Brain microvascular endothelial cell (primary cell): ENCODE measurements around the gene ITPKC.

Experiments
- DNase-seq: peaks from one replicate; pipeline ENCODE4 v3.0.0-alpha.2; 2020
- H3K27ac ChIP-seq: fragments of 250-450 bp; sonication (Bioruptor Pico); 2 replicates; pipeline ENCODE4 v1.5.1; 2020; ENCODE audit warnings: mild to moderate bottlenecking, moderate library complexity
- H3K27me3 ChIP-seq: fragments of 250-450 bp; sonication (Bioruptor Pico); replicated peaks from 2 replicates; pipeline ENCODE4 v1.5.1; 2020; ENCODE audit warnings: mild to moderate bottlenecking
- H3K36me3 ChIP-seq: fragments of 250-450 bp; sonication (Bioruptor Pico); replicated peaks from 2 replicates; pipeline ENCODE4 v1.5.1; 2020; ENCODE audit warnings: mild to moderate bottlenecking
- H3K4me3 ChIP-seq: 2 replicates; pipeline ENCODE4 v1.5.1; 2011; ENCODE audit warnings: low read depth, mild to moderate bottlenecking, control low read depth, low read length, moderate library complexity
- in situ Hi-C: cut with HindIII; loops from 2 replicates; pipeline ENCODE4 v1.10.0; 2017; ENCODE audit warnings: low sequenced_read_pairs, low pct_ligation_motif_present
- TF ChIP-seq, protein P1 (sequence below): IDR thresholded peaks from 2 replicates; pipeline ENCODE4 v1.5.1; 2011; ENCODE audit warnings: low read depth, mild to moderate bottlenecking, moderate library complexity, low read length, control low read depth, inconsistent platforms; ENCODE audit errors: missing control alignments

The ITPKC gene

GRCh38 chr19:40719414-40719894 is 2.5 kb downstream of the ITPKC start:
- in situ Hi-C loops, result no loop called here
- H3K27ac ChIP-seq, result no peak overlapping the region
- H3K27me3 ChIP-seq, result no peaks in the 10 kb centered on the region
- H3K4me3 ChIP-seq, result peak overlapping the region; percentile 76
- no peak for DNase-seq
- peaks cover 7% of the 10 kb centered on the region for H3K36me3 ChIP-seq
- TF ChIP-seq, protein P1, sequence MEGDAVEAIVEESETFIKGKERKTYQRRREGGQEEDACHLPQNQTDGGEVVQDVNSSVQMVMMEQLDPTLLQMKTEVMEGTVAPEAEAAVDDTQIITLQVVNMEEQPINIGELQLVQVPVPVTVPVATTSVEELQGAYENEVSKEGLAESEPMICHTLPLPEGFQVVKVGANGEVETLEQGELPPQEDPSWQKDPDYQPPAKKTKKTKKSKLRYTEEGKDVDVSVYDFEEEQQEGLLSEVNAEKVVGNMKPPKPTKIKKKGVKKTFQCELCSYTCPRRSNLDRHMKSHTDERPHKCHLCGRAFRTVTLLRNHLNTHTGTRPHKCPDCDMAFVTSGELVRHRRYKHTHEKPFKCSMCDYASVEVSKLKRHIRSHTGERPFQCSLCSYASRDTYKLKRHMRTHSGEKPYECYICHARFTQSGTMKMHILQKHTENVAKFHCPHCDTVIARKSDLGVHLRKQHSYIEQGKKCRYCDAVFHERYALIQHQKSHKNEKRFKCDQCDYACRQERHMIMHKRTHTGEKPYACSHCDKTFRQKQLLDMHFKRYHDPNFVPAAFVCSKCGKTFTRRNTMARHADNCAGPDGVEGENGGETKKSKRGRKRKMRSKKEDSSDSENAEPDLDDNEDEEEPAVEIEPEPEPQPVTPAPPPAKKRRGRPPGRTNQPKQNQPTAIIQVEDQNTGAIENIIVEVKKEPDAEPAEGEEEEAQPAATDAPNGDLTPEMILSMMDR, result no peak

GRCh38 chr19:40721140-40721486 is 4.2 kb downstream of the ITPKC start:
- Histone ChIP-seq H3K36me3 (peaks cover 17% of the 10 kb centered on the region), H3K27ac (no peak overlapping the region), H3K4me3 (no peak overlapping the region), H3K27me3 (no peaks in the 10 kb centered on the region)
- in situ Hi-C loops, result no loop called here
- DNase-seq, result no peak
- TF ChIP-seq, protein P1, result no peak

DNA sequence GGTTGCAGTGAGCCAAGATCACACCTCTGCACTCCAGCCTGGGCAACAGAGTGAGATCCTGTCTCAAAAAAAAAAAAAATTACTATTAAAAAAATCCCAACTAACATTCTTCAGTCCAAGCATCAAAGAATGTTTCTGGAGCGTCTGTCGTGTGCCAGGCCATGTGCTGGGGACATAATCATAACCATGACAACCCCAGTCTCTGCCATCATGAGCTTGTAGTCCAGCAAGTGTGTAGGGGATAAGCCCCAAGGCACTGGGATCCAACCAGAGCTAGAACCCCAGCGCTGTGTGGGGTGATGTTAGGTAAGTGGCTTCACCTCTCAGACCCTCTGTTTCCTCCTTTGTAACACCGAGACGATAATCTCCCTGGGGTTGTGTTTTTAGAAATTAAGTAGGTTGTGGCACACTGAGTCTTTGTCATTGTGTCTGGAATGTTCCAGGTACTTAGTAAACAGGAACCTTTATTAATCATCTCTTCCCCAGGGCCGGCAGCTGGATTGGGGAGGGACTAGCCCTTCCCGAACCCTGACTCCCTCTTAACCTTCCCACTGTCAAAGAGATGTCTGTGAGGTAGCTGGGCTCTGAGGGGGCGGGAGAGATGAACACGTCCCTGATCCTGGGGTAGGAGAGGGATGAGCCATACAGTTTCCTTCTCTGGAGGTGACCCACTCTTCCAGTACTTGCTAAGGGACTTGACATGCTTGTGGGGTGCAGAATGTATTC is 5.2 kb downstream of the ITPKC start:
- TF ChIP-seq, protein P1, result no peak
- H3K4me3 ChIP-seq, result no peak overlapping the region

GRCh38 chr19:40723661-40724254 is 6.8 kb downstream of the ITPKC start:
- peaks cover 41% of the 10 kb centered on the region for H3K36me3 ChIP-seq
- in situ Hi-C loops, result no loop called here
- no peaks in the 10 kb centered on the region for H3K27me3 ChIP-seq
- H3K4me3 ChIP-seq, result no peak overlapping the region
- TF ChIP-seq, protein P1, result no peak
- no peak for DNase-seq
- no peak overlapping the region for H3K27ac ChIP-seq

More for the DNA sequence above, 5.2 kb downstream of the ITPKC start:
- Histone ChIP-seq H3K27ac (no peak overlapping the region), H3K27me3 (no peaks in the 10 kb centered on the region), H3K36me3 (peaks cover 26% of the 10 kb centered on the region)
- in situ Hi-C loops, result no loop called here
- no peak for DNase-seq

DNA sequence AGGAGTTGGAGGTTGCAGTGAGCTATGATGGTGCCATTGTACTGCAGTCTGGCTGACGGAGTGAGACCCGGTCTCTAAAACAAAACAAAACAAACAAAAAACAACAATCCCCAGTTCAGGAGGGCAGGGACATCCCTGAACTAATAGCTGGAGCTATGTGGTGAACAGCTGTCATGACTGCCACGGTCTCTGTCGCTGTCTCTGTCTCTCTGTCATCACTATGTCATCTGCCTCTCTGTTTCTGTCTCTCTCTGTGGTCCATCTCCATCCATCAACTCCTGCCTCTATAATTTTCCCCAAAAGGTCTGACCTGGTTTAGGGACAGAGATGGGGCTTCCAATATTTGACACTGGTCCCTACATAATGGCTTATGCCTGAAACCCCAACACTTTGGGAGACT is 7.4 kb downstream of the ITPKC start:
- Histone ChIP-seq H3K27ac (no peak overlapping the region), H3K4me3 (no peak overlapping the region), H3K36me3 (peaks cover 46% of the 10 kb centered on the region), H3K27me3 (no peaks in the 10 kb centered on the region)
- no peak for DNase-seq
- TF ChIP-seq, protein P1, result no peak
- in situ Hi-C loops, result no loop called here

DNA sequence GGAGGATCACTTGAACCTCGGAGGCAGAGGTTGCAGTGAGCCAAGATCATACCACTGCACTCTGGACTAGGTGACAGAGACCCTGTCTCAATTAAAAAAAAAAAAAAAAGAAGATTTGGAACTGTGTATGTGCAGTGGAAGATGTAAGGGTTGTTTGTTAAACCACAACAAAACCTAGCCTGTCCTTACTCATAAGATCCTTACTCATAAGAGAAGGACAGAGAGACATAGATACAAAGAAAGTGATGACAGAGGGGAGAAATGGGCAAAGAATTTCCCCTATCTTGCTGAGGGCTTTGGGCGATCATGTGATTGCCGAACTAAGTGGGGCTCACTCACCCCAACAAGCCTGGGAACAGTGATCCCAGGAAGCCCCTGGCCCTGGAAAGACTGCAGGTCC is 7.9 kb downstream of the ITPKC start:
- H3K27me3 ChIP-seq, result no peaks in the 10 kb centered on the region
- H3K36me3 ChIP-seq, result peaks cover 51% of the 10 kb centered on the region
- in situ Hi-C loops, result no loop called here
- no peak overlapping the region for H3K27ac ChIP-seq
- TF ChIP-seq, protein P1, result no peak
- DNase-seq, result no peak
- no peak overlapping the region for H3K4me3 ChIP-seq
